RWPE1 (cell line): ENCODE data around the gene NFU1.

Experiments used
- CTCF ChIA-PET: fragments of 350-600 bp; sonication (Branson Sonifier 250); formaldehyde crosslinking; extraction: SDS; loops from one replicate; lab custom pipeline; 2021; lab: Yijun Ruan, JAX
- POLR2A ChIA-PET: fragments of 400-600 bp; formaldehyde crosslinking; extraction: SDS; loops from one replicate; lab custom pipeline; 2020; ENCODE audit warnings: antibody characterized with exemption; ENCODE audit not compliant: low non-redundant PET; lab: Yijun Ruan, JAX
- DNase-seq: peaks from one replicate; pipeline ENCODE4 v3.0.0; 2012; ENCODE audit warnings: low spot score
- H3K27ac ChIP-seq: fragments of 450-650 bp; 2 replicates; pipeline ENCODE4 v1.5.1; 2017
- TF ChIP-seq, protein P1 (sequence below): fragments of 450-650 bp; conservative IDR thresholded peaks from 2 replicates; pipeline ENCODE4 v1.5.1; 2017; ENCODE audit warnings: low read depth, mild to moderate bottlenecking

The NFU1 gene

GRCh38 chr2:69397234-69397633 lies 40.0 kb downstream of the NFU1 start:
- no peak overlapping the region for H3K27ac ChIP-seq
- no peak for DNase-seq
- ChIA-PET CTCF (no interaction called here), POLR2A (no interaction called here)
- TF ChIP-seq, protein P1, sequence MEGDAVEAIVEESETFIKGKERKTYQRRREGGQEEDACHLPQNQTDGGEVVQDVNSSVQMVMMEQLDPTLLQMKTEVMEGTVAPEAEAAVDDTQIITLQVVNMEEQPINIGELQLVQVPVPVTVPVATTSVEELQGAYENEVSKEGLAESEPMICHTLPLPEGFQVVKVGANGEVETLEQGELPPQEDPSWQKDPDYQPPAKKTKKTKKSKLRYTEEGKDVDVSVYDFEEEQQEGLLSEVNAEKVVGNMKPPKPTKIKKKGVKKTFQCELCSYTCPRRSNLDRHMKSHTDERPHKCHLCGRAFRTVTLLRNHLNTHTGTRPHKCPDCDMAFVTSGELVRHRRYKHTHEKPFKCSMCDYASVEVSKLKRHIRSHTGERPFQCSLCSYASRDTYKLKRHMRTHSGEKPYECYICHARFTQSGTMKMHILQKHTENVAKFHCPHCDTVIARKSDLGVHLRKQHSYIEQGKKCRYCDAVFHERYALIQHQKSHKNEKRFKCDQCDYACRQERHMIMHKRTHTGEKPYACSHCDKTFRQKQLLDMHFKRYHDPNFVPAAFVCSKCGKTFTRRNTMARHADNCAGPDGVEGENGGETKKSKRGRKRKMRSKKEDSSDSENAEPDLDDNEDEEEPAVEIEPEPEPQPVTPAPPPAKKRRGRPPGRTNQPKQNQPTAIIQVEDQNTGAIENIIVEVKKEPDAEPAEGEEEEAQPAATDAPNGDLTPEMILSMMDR, result no peak

GRCh38 chr2:69395866-69396265 lies 41.4 kb downstream of the NFU1 start:
- POLR2A ChIA-PET, result no interaction called here
- TF ChIP-seq, protein P1, result no peak
- CTCF ChIA-PET, result no interaction called here
- no peak for DNase-seq
- no peak overlapping the region for H3K27ac ChIP-seq

- TF ChIP-seq, protein P1, result no peak
- no peak for DNase-seq
- ChIA-PET POLR2A (no interaction called here), CTCF (interaction anchor here (0.6 to 0.7 kb wide), 2 partner anchors 65 to 468 kb away, joined by 3 to 4 read pairs; no protein-coding TSS in a partner anchor)
- no peak overlapping the region for H3K27ac ChIP-seq
Observed at GRCh38 chr2:69393963-69394362, 43.3 kb downstream of the NFU1 start.

DNA sequence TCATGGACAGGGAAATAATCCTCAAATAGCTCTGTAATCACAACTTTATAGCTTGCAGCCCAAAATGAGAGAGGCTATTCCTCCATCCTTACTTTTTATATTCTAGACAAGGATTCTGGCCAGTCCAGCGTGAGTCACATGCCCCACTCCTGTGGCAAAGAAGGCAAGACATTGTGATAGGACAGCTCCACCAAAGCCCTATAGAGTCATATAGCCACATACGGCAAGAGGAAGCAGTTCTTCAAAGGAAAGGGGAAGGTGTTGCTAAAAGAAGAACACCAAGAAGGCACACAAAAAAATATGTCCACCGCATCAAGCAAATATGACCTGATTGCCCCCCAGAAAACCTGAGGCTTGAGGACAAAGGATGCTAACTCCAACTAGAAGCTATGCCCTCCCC lies 46.8 kb downstream of the NFU1 start:
- ChIA-PET POLR2A (no interaction called here), CTCF (interaction anchor here (0.6 to 1.1 kb wide), 2 partner anchors 7 to 9 kb away, joined by 4 to 5 read pairs; no protein-coding TSS in a partner anchor)
- no peak overlapping the region for H3K27ac ChIP-seq
- no peak for DNase-seq
- TF ChIP-seq, protein P1, result no peak

DNA sequence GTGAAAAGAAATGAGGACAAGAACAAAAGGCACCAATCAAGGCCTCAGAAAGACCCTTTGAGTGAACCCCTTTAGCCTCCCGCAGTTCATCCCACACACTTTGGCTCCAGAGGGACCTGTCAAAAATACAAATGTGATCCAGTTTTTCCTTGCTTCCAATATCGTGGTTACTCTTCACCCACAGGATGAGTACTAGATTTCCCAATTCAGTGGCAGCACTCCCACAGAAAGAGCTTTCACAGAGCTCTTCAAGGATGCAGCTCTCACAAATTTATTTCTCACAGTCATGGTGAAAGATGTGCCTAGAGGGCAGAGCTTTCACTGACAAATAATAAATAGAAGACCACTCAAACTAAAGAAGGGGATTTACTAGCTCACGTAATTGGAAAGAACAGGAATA lies 47.2 kb downstream of the NFU1 start:
- TF ChIP-seq, protein P1, result no peak
- no peak overlapping the region for H3K27ac ChIP-seq
- CTCF ChIA-PET, result interaction anchor here (0.6 to 1.1 kb wide), 2 partner anchors 8 to 10 kb away, joined by 4 to 5 read pairs; no protein-coding TSS in a partner anchor
- POLR2A ChIA-PET, result no interaction called here
- no peak for DNase-seq

DNA sequence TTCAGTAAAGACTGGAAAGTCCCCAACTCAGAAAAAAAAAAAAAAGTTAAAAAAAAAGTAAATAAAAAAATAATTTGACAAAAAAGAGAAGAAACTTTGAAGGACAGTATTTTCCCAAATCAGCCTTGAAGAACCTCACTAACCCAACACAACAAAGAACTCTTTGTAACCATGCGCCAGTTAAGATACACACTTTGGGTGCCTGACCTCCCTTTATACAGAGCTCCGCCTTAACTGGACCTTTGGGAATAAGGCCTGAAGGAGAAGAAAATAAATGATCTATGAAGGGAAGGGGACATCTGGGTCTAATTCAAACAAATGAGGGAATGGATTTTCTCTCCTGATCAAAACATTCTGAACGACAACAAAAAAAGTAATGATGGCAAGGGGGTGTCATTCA lies 48.0 kb downstream of the NFU1 start:
- TF ChIP-seq, protein P1, result no peak
- POLR2A ChIA-PET, result no interaction called here
- CTCF ChIA-PET, result no interaction called here
- no peak overlapping the region for H3K27ac ChIP-seq
- no peak for DNase-seq
